ENCODE measurements around the gene INSYN2A.

The INSYN2A gene

DNA sequence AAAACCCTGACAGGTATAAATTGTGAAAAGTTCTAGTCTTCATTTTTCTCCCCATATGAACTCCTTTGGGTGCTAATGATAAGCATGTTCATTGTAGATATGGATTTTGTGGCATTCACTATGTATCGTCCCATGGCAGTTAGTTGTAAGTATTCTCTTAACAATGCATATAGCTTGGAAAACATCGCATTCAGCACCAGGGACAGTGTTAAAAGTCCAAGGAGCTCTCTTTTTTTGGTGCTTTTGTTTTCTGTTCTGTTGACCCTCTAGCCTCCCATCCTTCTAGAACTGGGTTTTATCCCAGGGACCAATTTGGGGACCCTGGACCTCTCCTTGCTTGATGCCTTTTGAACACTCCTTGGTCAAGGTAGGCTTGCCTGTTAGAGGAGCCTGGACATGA lies 37.7 kb downstream of the INSYN2A start:
- DNase-seq (ENCODE audit: extremely low read depth, low read depth): no peak
- TF ChIP-seq, protein P1, sequence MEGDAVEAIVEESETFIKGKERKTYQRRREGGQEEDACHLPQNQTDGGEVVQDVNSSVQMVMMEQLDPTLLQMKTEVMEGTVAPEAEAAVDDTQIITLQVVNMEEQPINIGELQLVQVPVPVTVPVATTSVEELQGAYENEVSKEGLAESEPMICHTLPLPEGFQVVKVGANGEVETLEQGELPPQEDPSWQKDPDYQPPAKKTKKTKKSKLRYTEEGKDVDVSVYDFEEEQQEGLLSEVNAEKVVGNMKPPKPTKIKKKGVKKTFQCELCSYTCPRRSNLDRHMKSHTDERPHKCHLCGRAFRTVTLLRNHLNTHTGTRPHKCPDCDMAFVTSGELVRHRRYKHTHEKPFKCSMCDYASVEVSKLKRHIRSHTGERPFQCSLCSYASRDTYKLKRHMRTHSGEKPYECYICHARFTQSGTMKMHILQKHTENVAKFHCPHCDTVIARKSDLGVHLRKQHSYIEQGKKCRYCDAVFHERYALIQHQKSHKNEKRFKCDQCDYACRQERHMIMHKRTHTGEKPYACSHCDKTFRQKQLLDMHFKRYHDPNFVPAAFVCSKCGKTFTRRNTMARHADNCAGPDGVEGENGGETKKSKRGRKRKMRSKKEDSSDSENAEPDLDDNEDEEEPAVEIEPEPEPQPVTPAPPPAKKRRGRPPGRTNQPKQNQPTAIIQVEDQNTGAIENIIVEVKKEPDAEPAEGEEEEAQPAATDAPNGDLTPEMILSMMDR (IDR thresholded peaks at IDR 0.05; ENCODE audit: low read depth, low read length, missing control alignments): no peak
- H3K4me3 ChIP-seq (replicated peaks; ENCODE audit: low read depth, low read length): no peak overlapping the region

DNA sequence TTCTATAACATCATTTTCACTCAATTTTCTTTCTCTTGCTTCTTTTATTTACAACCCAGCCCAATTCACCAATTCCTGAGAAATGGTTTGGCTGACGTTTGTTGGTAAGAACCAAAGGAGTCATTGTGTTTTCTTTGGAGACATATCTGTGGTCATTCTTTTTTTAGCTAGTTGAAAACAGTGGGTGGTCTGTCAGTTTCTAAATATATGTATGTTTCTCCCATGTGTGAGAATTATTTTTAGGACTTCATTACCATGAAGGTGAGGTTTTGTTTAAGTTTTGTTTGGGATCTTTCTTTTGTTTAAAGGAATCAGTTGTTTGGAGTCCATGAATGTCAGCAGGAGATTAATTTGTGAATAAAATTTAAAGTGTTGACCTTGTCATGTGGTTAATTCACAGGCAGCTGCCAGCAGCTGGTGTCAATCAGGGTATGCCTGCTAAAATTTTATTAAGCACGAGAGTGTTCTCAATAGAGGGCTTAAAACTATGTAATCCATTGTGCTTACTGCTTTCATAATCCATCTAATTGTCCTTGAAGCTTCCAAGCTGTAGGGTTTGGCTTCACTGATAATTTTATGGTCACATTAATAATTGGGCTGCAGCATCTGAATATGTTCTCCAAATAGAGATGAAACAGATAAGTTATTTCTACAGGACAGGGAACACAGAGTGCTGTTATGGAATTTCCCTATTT lies 38.7 kb downstream of the INSYN2A start:
- TF ChIP-seq, protein P1 (IDR thresholded peaks at IDR 0.05; ENCODE audit: low read depth, low read length, missing control alignments): no peak

DNA sequence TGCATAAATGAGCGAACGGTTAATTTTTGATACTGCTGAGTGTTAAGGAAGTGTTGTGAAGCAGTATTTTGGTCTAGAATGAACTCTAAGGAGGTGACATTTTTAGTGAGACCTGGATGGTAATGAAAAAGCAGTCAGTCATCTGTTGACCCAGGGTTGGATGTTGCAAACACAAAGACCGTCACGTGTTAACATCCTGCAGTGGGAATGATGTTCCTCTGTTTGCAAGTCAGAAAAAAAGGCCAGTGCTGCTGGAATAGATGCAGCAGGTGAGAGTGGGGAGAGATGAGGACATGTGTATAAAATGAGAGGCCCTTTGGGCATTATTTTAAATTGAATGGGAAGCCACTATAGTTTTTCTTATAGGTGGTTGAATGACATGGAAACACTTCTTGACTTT lies 39.3 kb downstream of the INSYN2A start:
- TF ChIP-seq, protein P1 (IDR thresholded peaks at IDR 0.05; ENCODE audit: low read depth, low read length, missing control alignments): no peak
- no peak for DNase-seq (ENCODE audit: extremely low read depth, low read depth)
- no peak overlapping the region for H3K4me3 ChIP-seq (replicated peaks; ENCODE audit: low read depth, low read length)

More for the DNA sequence above, 38.7 kb downstream of the INSYN2A start:
- H3K4me3 ChIP-seq (replicated peaks; ENCODE audit: low read depth, low read length): no peak overlapping the region
- no peak for DNase-seq (ENCODE audit: extremely low read depth, low read depth)

DNA sequence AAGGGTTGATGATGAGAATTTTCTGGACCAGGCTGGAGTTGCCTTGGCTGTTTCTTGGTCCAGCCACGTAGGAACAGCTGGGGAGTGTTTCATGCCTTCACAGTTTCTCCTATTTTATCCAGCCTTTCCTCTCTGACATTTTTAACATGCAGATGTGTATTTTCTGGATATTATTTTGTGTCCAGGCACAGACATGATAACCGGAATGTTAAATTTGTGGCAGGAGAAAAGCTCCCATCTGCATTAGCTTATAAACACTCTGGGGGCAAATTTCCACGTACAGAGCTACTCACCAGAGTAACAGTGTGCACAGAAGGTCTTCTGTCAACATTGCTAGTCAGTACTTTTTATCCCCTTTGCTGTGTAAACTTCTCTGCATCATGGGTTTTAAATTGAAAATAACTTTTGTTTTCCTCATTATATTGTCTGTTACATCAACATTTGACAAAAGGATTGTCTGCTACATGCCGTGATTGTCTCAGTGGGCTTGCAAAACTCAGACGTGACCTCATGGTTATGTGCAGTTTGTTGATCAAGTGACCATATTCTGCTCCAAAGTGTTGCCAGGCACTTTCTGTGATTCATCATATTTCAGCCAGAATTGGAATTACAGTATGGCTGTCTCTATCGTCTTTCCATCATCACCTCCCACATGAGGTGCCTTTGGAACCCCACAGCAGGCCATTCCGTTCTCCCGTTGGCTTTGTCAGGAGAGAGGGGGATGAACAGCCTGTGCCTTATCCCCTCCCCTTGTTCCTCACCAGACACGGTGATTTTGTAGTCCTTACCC lies 41.4 kb downstream of the INSYN2A start:
- TF ChIP-seq, protein P1 (IDR thresholded peaks at IDR 0.05; ENCODE audit: low read depth, low read length, missing control alignments): no peak
- no peak for DNase-seq (ENCODE audit: extremely low read depth, low read depth)

DNA sequence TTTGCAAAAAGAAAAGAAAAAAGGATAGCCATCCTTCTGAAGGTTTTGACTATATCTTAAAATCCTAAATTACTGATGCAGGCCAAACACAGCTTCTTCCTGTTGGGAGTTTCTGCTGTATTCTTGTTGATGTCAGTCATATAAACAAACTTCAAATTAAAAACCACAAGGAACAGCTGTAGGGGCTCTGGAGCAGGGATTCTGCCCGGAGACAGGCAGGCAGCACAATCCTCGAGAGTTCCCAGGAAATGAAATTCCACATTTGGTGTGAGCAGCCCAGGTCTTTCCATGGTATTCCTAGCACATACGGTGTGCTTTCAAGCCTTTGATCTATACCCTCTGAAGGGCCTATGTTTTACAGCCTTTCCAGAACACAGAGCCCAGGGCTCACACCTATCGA lies 43.2 kb downstream of the INSYN2A start:
- DNase-seq (ENCODE audit: extremely low read depth, low read depth): no peak
- no peak overlapping the region for H3K4me3 ChIP-seq (replicated peaks; ENCODE audit: low read depth, low read length)
- TF ChIP-seq, protein P1 (IDR thresholded peaks at IDR 0.05; ENCODE audit: low read depth, low read length, missing control alignments): no peak

More for the DNA sequence above, 41.4 kb downstream of the INSYN2A start:
- H3K4me3 ChIP-seq (replicated peaks; ENCODE audit: low read depth, low read length): no peak overlapping the region

DNA sequence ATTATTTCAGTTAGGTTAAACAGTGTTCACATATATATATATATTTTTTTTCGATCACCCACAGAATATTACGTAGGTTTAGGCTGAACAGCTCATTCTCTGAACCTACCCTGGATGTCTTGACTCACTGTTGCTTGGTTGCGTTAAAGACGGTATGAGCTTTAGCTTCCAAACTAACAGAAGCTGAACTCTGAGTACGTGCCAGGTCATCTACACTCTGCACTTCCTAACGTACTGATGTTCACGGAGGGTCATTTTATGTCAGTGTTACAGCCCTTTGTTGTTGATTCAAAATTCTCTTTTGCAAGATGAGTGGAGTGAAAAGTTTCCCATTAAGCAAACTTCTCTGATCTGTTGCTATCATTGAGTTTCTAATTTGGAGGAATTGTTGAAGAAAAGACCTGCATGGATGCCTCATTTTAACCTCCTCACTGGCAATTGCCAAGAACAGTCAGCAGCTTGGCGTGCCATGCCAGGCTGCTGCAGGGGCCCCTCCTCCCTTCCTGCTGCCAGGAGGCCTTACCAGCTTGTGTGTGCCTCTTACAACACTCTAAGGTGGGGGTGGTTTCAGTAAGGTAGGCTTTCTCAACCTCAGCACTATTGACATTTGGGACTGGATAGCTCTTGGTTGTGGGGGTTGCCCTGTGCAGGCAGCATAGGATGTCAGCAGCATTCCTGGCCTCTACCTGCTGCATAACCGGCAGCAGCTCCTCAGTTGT lies 44.3 kb downstream of the INSYN2A start:
- DNase-seq (ENCODE audit: extremely low read depth, low read depth): no peak

More for the DNA sequence above, 44.3 kb downstream of the INSYN2A start:
- TF ChIP-seq, protein P1 (IDR thresholded peaks at IDR 0.05; ENCODE audit: low read depth, low read length, missing control alignments): no peak
- no peak overlapping the region for H3K4me3 ChIP-seq (replicated peaks; ENCODE audit: low read depth, low read length)
